SU-DHL-6 (cell line): Measurements from ENCODE around the gene SH3RF3.

Experiments
- CTCF ChIP-seq: fragments of 200-600 bp; sonication (generic); IDR thresholded peaks from one replicate; pipeline ENCODE4 v1.5.1; 2017; ENCODE audit warnings: antibody characterized with exemption, mild to moderate bottlenecking, low read length, moderate library complexity; ENCODE audit not compliant: insufficient read depth, poor library complexity, severe bottlenecking
- EZH2phosphoT487 ChIP-seq: fragments of 200-600 bp; sonication (generic), shearing (Covaris generic); conservative IDR thresholded peaks from 2 replicates; pipeline ENCODE4 v1.6.1; 2018; ENCODE audit warnings: mild to moderate bottlenecking, antibody characterized with exemption, low read length, moderate library complexity, mixed read lengths

- TF ChIP-seq CTCF (no peak), EZH2phosphoT487 (no peak)
Observed at GRCh38 chr2:109436610-109437225, 307.7 kb downstream of the SH3RF3 start.
